Pancreas (tissue), 10 donors: Measurements from ENCODE around the gene RBMS1. TPM values are rescaled to one million over a fixed set of nuclear protein-coding genes. Genes with fewer than 3 reads are reported as not detected.

Source experiments
- ATAC-seq, 4 donors: fragments of 200-7000 bp; cut with Tn5 transposase; one replicate each; pipeline versions ENCODE4 v1.8.0 to v1.9.1; 2020; ENCODE audit warnings: mild to moderate bottlenecking in 4 of 4, moderate library complexity in 4 of 4
- DNase-seq, 6 donors: peaks; one replicate each; pipeline ENCODE4 v3.0.0-alpha.2; 2020
- FAIRE-seq: peaks from 2 replicates; lab custom pipeline; 2012; peaks lifted over from hg19 to GRCh38; lab: Jason Lieb, UNC
- H3K27ac ChIP-seq, 4 donors: fragments of 200-600 bp; sonication (generic); 1 replicate in 3 of 4; 2 replicates in 1 of 4; pipeline versions ENCODE4 v1.5.0 to v1.8.0; 2020
- H3K27me3 ChIP-seq, 4 donors: fragments of 200-600 bp; one replicate each; pipeline ENCODE4 v1.8.0; 2021
- H3K36me3 ChIP-seq, 3 donors: fragments of 200-600 bp; sonication (generic) in 1 of 3; one replicate each; pipeline versions ENCODE4 v1.5.0 to v1.8.0; 2020 to 2021
- H3K4me1 ChIP-seq, 3 donors: fragments of 200-600 bp; one replicate each; pipeline ENCODE4 v1.8.0; 2021
- H3K4me3 ChIP-seq, 4 donors: fragments of 200-600 bp; sonication (generic) in 2 of 4; one replicate each; pipeline versions ENCODE4 v1.5.0 to v1.8.0; 2020 to 2021
- H3K9me3 ChIP-seq, 4 donors: fragments of 200-600 bp; one replicate each; pipeline ENCODE4 v1.8.0; 2021
- CTCF ChIP-seq, 4 donors: fragments of 200-600 bp; sonication (generic) in 3 of 4; IDR thresholded peaks; one replicate each; pipeline versions ENCODE4 v1.5.0 to v1.8.0; 2021; ENCODE audit warnings: antibody characterized with exemption in 4 of 4
- WGBS, 2 donors: extraction: QIAGEN DNeasy Blood & Tissue Kit; methylation state at CpG; one replicate each; pipeline ENCODE4 v1.1.7; 2013; 5-methylcytosine and 5-hydroxymethylcytosine counted together
- intact Hi-C, 3 donors: fragments of 100-400 bp; cut with DNase I; formaldehyde crosslinking; loops; one replicate each; pipeline versions ENCODE4 v1.11.1 to v1.14.2; 2022
- polyA plus RNA-seq, 2 donors: library from polyadenylated mRNA; stranded (reverse); fragments of 200-250 nt; gene quantifications; one replicate each; pipeline ENCODE4 v1.2.3, GENCODE V29; 2013
- total RNA-seq, 6 donors: library from RNA; stranded (reverse); fragmentation: NEBNext Ultra II Directional in 4 of 6; extraction: Animal tissue kit (Norgen Biotek cat#: 25700) in 4 of 6; gene quantifications; one replicate each; pipeline versions ENCODE4 v1.2.1 to v1.2.4, GENCODE V29; 2021 to 2023
- donor health status: healthy with polysubstance abuse.
- donor health status: DM: no; HTN: no; CAD: no; lungs with moderate emphysema.
- donor health status: DM: no; HTN: no; CAD: no.
- donor health status: control.
- donor health status: control.
- donor health status: Bipolar disorder and iron deficiency.
- donor health status: DM: yes; HTN: yes; CAD: no.
- donor health status: DM: no; HTN: no; CAD: no.
- donor health status: DM: no; HTN: no; CAD: no.
- donor health status: DM: yes; HTN: yes; CAD: no.

Gene RBMS1
- total and polyA plus RNA-seq, 8 donors, result 6.3 to 26.1 (median 8.7) TPM

- H3K27me3 ChIP-seq, result no peaks in the 10 kb centered on the region
- no peak for DNase-seq
- TF ChIP-seq CTCF (IDR thresholded peaks at IDR 0.05), result no peak
- no peak for FAIRE-seq
- no peak for ATAC-seq
- no peaks in the 10 kb centered on the region for H3K9me3 ChIP-seq
- no peak overlapping the region for H3K27ac ChIP-seq
- H3K36me3 ChIP-seq, result no peaks in the 10 kb centered on the region
- H3K4me3 ChIP-seq, result no peak overlapping the region
- WGBS, 2 donors, result 98% methylated on average over 1 of the region's 1 CpG
- intact Hi-C loops, result no loop called here
- peaks cover 4 to 33% (median 27%) of the 10 kb centered on the region in 3 donors for H3K4me1 ChIP-seq
These were observed 238.2 kb downstream of the RBMS1 start for GRCh38 chr2:160255408-160255807.

GRCh38 chr2:160254189-160254762 lies 239.3 kb downstream of the RBMS1 start:
- WGBS, 2 donors, result 66 to 68% methylated on average over 6 of the region's 6 CpGs
- peaks cover 4 to 33% (median 27%) of the 10 kb centered on the region in 3 donors for H3K4me1 ChIP-seq
- TF ChIP-seq CTCF (IDR thresholded peaks at IDR 0.05), result no peak
- FAIRE-seq, result no peak
- no peaks in the 10 kb centered on the region for H3K36me3 ChIP-seq
- H3K4me3 ChIP-seq, result no peak overlapping the region
- H3K27me3 ChIP-seq, result no peaks in the 10 kb centered on the region
- no peaks in the 10 kb centered on the region for H3K9me3 ChIP-seq
- DNase-seq, result no peak
- H3K27ac ChIP-seq, result peak overlapping the region in 2 of 4 donors; percentile 39 to 44
- ATAC-seq, result no peak
- intact Hi-C loops, result no loop called here

GRCh38 chr2:160253440-160254188 lies 240.0 kb downstream of the RBMS1 start:
- peaks cover 4 to 33% (median 27%) of the 10 kb centered on the region in 3 donors for H3K4me1 ChIP-seq
- H3K9me3 ChIP-seq, result no peaks in the 10 kb centered on the region
- WGBS, 2 donors, result 16 to 19% methylated on average over 9 of the region's 9 CpGs
- no peaks in the 10 kb centered on the region for H3K27me3 ChIP-seq
- no peaks in the 10 kb centered on the region for H3K36me3 ChIP-seq
- no peak for TF ChIP-seq CTCF (IDR thresholded peaks at IDR 0.05)
- H3K4me3 ChIP-seq, result peak overlapping the region in 1 of 4 donors; percentile 14
- peak overlapping the region in 2 of 4 donors; percentile 39 to 44 for H3K27ac ChIP-seq
- no peak for DNase-seq
- intact Hi-C loops, result no loop called here
- no peak for FAIRE-seq
- ATAC-seq, result peak; percentile 70 to 82 (median 82)

GRCh38 chr2:160252900-160253299 lies 240.7 kb downstream of the RBMS1 start:
- no peaks in the 10 kb centered on the region for H3K27me3 ChIP-seq
- WGBS, 2 donors, result 17 to 29% methylated on average over 1 of the region's 1 CpG
- ATAC-seq (peak in 1 of 4 donors; percentile 7), FAIRE-seq (no peak), DNase-seq (no peak)
- H3K27ac ChIP-seq, result peak overlapping the region in 1 of 4 donors; percentile 44
- H3K4me3 ChIP-seq, result peak overlapping the region in 1 of 4 donors; percentile 14
- H3K9me3 ChIP-seq, result no peaks in the 10 kb centered on the region
- intact Hi-C loops, result no loop called here
- H3K4me1 ChIP-seq, result peaks cover 4 to 33% (median 27%) of the 10 kb centered on the region in 3 donors
- H3K36me3 ChIP-seq, result no peaks in the 10 kb centered on the region
- TF ChIP-seq CTCF (IDR thresholded peaks at IDR 0.05), result no peak
